HepG2 (cell line): ENCODE measurements around the gene SERPINB10. TPM values are rescaled to one million over a fixed set of nuclear protein-coding genes. Genes with fewer than 3 reads are reported as not detected.

Experiments
- ATF6 ChIP-seq: sonication (generic); formaldehyde crosslinking; conservative IDR thresholded peaks from 2 replicates; pipeline ENCODE4 v1.4.0; 2020; ENCODE audit warnings: missing genetic modification reagents
- CEBPB ChIP-seq: IDR thresholded peaks from 2 replicates; pipeline ENCODE4 v1.6.1; 2011; ENCODE audit warnings: low read depth, low read length, improper control_type of control experiment, borderline replicate concordance
- EHMT2 ChIP-seq: fragments of 200-600 bp; sonication (generic); IDR thresholded peaks from 2 replicates; pipeline ENCODE4 v1.7.0; 2017; ENCODE audit warnings: antibody characterized with exemption, low read depth, low read length, borderline replicate concordance
- KAT7 ChIP-seq: IDR thresholded peaks from 2 replicates; pipeline ENCODE4 v1.6.1; 2018; ENCODE audit warnings: borderline replicate concordance, missing compliant biosample characterization
- LCORL ChIP-seq, 2 experiments: fragments of 450-650 bp in 1 of 2; sonication (generic) in 1 of 2; formaldehyde crosslinking in 1 of 2; IDR thresholded peaks; 2 replicates each; pipeline versions ENCODE4 v1.5.0 to v1.6.1; 2017 to 2020; ENCODE audit warnings: antibody characterized with exemption in 1 of 2, missing genetic modification reagents in 1 of 2
- MAZ ChIP-seq, 2 experiments: sonication (generic) in 1 of 2; formaldehyde crosslinking in 1 of 2; IDR thresholded peaks; 2 replicates each; pipeline versions ENCODE4 v1.5.0 to v1.6.1; 2012 to 2020; ENCODE audit warnings: low read depth in 2 of 2, mild to moderate bottlenecking in 2 of 2, borderline replicate concordance in 1 of 2, improper control_type of control experiment in 1 of 2, low read length in 1 of 2, missing genetic modification reagents in 1 of 2, moderate library complexity in 1 of 2
- NFYB ChIP-seq: sonication (generic); formaldehyde crosslinking; IDR thresholded peaks from 2 replicates; pipeline ENCODE4 v1.4.0; 2020; ENCODE audit warnings: missing genetic modification reagents
- NR2F2 ChIP-seq: IDR thresholded peaks from 2 replicates; pipeline ENCODE4 v1.6.1; 2012; ENCODE audit warnings: low read depth, inconsistent platforms, borderline replicate concordance
- PAF1 ChIP-seq: IDR thresholded peaks from 2 replicates; pipeline ENCODE4 v1.6.1; 2016; ENCODE audit warnings: missing genetic modification reagents, missing compliant biosample characterization
- PAWR ChIP-seq: sonication (generic); formaldehyde crosslinking; IDR thresholded peaks from 2 replicates; pipeline ENCODE4 v1.4.0; 2020; ENCODE audit warnings: missing genetic modification reagents, mild to moderate bottlenecking, borderline replicate concordance
- PAX8 ChIP-seq: sonication (generic); formaldehyde crosslinking; IDR thresholded peaks from 2 replicates; pipeline ENCODE4 v1.8.0; 2022; ENCODE audit warnings: mild to moderate bottlenecking, missing genetic modification reagents, borderline replicate concordance
- RBM39 ChIP-seq: fragments of 200-400 bp; formaldehyde crosslinking; IDR thresholded peaks from one replicate; pipeline ENCODE4 v1.6.1; 2018; ENCODE audit warnings: antibody characterized with exemption, mild to moderate bottlenecking, low read depth, low read length; ENCODE audit not compliant: poor library complexity, severe bottlenecking
- RXRB ChIP-seq: IDR thresholded peaks from 2 replicates; pipeline ENCODE4 v1.6.1; 2016; ENCODE audit warnings: borderline replicate concordance, missing genetic modification reagents, missing compliant biosample characterization
- SALL1 ChIP-seq: sonication (generic); formaldehyde crosslinking; IDR thresholded peaks from 2 replicates; pipeline ENCODE4 v1.8.0; 2022; ENCODE audit warnings: mild to moderate bottlenecking, missing genetic modification reagents
- TAF15 ChIP-seq: fragments of 200-400 bp; formaldehyde crosslinking; IDR thresholded peaks from one replicate; pipeline ENCODE4 v1.6.1; 2018; ENCODE audit warnings: mild to moderate bottlenecking, low read depth, low read length; ENCODE audit not compliant: poor library complexity, severe bottlenecking
- TRIM24 ChIP-seq: sonication (generic); formaldehyde crosslinking; IDR thresholded peaks from 2 replicates; pipeline ENCODE4 v1.8.0; 2022; ENCODE audit warnings: mild to moderate bottlenecking, missing genetic modification reagents
- ZBTB4 ChIP-seq: sonication (generic); formaldehyde crosslinking; IDR thresholded peaks from 2 replicates; pipeline ENCODE4 v1.4.0; 2020; ENCODE audit warnings: missing genetic modification reagents, mild to moderate bottlenecking, borderline replicate concordance
- ZNF614 ChIP-seq: IDR thresholded peaks from 2 replicates; pipeline ENCODE4 v1.6.1; 2018; ENCODE audit warnings: missing biosample characterization, missing genetic modification reagents, inconsistent platforms, borderline replicate concordance
- ZUFSP ChIP-seq: sonication (generic); formaldehyde crosslinking; IDR thresholded peaks from 2 replicates; pipeline ENCODE4 v1.9.0; 2021; ENCODE audit warnings: missing genetic modification reagents, mild to moderate bottlenecking, borderline replicate concordance
- polyA plus RNA-seq, 8 experiments: library from polyadenylated mRNA; depleted of rRNA in 3 of 8; stranded (reverse) in 7 of 8; unstranded in 1 of 8; fragments of >200 nt; fragmentation: Illumina TruSeq in 4 of 8; extraction: Trizol in 4 of 8; gene quantifications; 2 replicates each; pipeline versions ENCODE4 v1.2.1 to v1.2.3, GENCODE V29; 2011 to 2016; ENCODE audit warnings: low read depth in 4 of 8, missing spikeins in 1 of 8, mixed read lengths in 1 of 8; ENCODE audit not compliant: insufficient read depth in 1 of 8
- total RNA-seq, 5 experiments: library from RNA; depleted of rRNA; stranded (reverse); fragments of >200 nt; fragmentation: Illumina TruSeq; extraction: Trizol; gene quantifications; 2 replicates each; pipeline ENCODE4 v1.2.3, GENCODE V29; 2016; ENCODE audit warnings: low read depth in 1 of 5

Gene SERPINB10
- total and polyA plus RNA-seq, 2 of the 13 experiments (the other 11 are each of a cell fraction or from before 2014, with no cell fraction given), result not detected

GRCh38 chr18:63969942-63970808 lies 62.4 kb downstream of the SERPINB10 start, which contains the start of gene SERPINB8 (continued):
- TF ChIP-seq ZUFSP (CRISPR knock-in tag) (no peak), PAF1 (CRISPR knock-in tag) (no peak), SALL1 (CRISPR knock-in tag) (no peak), NFYB (CRISPR knock-in tag) (peak; percentile 73), MAZ (IDR thresholded peaks at IDR 0.05; ENCODE audit: borderline replicate concordance, low read depth, low read length) (no peak), MAZ (CRISPR knock-in tag; IDR thresholded peaks at IDR 0.05; ENCODE audit: low read depth) (peak; percentile 53), EHMT2 (no peak), ZBTB4 (CRISPR knock-in tag) (no peak), PAWR (CRISPR knock-in tag) (no peak), RBM39 (peak; percentile 43), LCORL (IDR thresholded peaks at IDR 0.05) (no peak), LCORL (CRISPR knock-in tag; IDR thresholded peaks at IDR 0.05) (no peak), KAT7 (CRISPR knock-in tag) (peak; percentile 65; the same call in 1 of the 2 replicates), ATF6 (CRISPR knock-in tag) (no peak), NR2F2 (no peak), PAX8 (CRISPR knock-in tag) (no peak), RXRB (CRISPR knock-in tag) (peak; percentile 26; the same call in 1 of the 2 replicates), ZNF614 (CRISPR knock-in tag) (no peak), TAF15 (no peak), CEBPB (peak; percentile 96), TRIM24 (CRISPR knock-in tag) (no peak)
